GM21723 (cell line): ENCODE measurements around the gene DENND1C.
A peak's percentile ranks its signal among the peaks of the same experiment; 100 is the strongest.

ENCODE experiments used
- ATAC-seq: cut with Tn5 transposase; IDR thresholded peaks from one replicate; pipeline ENCODE4 v1.9.1; 2021; ENCODE audit warnings: mild to moderate bottlenecking, moderate library complexity; ENCODE audit not compliant: unreplicated experiment

DENND1C gene

GRCh38 chr19:6481541-6482342 lies at the start of gene DENND1C:
Gene DENND1C, minus strand, starts transcription at chr19:6481787. Its CDS starts 92 bp downstream, at chr19:6481695.
- ATAC-seq = peak; percentile 72

- no peak for ATAC-seq
These were observed 49.0 kb upstream of the DENND1C start, which contains the start of gene TNFSF9 for GRCh38 chr19:6530386-6531162. Gene TNFSF9, plus strand, starts transcription at chr19:6531026. Its CDS starts 11 bp downstream, at chr19:6531037.

GRCh38 chr19:6529937-6530385 lies 48.4 kb upstream of the DENND1C start:
- ATAC-seq = no peak

- no peak for ATAC-seq
These were observed 47.8 kb upstream of the DENND1C start for GRCh38 chr19:6529351-6529750.

GRCh38 chr19:6528544-6529121 lies 47.0 kb upstream of the DENND1C start:
- no peak for ATAC-seq

- ATAC-seq = peak; percentile 53
These were observed 46.4 kb upstream of the DENND1C start for GRCh38 chr19:6527893-6528543.

GRCh38 chr19:6524311-6524710 lies 42.7 kb upstream of the DENND1C start:
- ATAC-seq = no peak

- ATAC-seq = no peak
These were observed 41.1 kb upstream of the DENND1C start for GRCh38 chr19:6522712-6523111.

- peak; percentile 47 for ATAC-seq
These were observed 40.4 kb upstream of the DENND1C start for GRCh38 chr19:6521718-6522646.

GRCh38 chr19:6519289-6519688 lies 37.7 kb upstream of the DENND1C start:
- ATAC-seq = no peak

GRCh38 chr19:6518145-6518911 lies 36.7 kb upstream of the DENND1C start:
- no peak for ATAC-seq

GRCh38 chr19:6516659-6517291 lies 35.2 kb upstream of the DENND1C start:
- peak; percentile 44 for ATAC-seq

- peak; percentile 30 for ATAC-seq
These were observed 34.6 kb upstream of the DENND1C start for GRCh38 chr19:6516018-6516658.

GRCh38 chr19:6514926-6515544 lies 33.4 kb upstream of the DENND1C start:
- ATAC-seq = no peak

- no peak for ATAC-seq
These were observed 32.5 kb upstream of the DENND1C start for GRCh38 chr19:6514089-6514488.

GRCh38 chr19:6510618-6511017 lies 29.0 kb upstream of the DENND1C start:
- no peak for ATAC-seq

- ATAC-seq = no peak
These were observed 27.8 kb upstream of the DENND1C start for GRCh38 chr19:6509118-6509971.
